MM.1S (cell line): ENCODE measurements around the gene LAMC3.

Experiments
- DNase-seq: peaks from one replicate; pipeline ENCODE4 v3.0.0-alpha.2; 2015
- H2AFZ ChIP-seq: fragments of 300-600 bp; sonication (generic); 2 replicates; pipeline ENCODE4 v1.6.0; 2016; ENCODE audit warnings: antibody characterized with exemption, low read length
- H3F3A ChIP-seq: fragments of 300-600 bp; sonication (generic); 2 replicates; pipeline ENCODE4 v1.6.1; 2016; ENCODE audit warnings: mild to moderate bottlenecking, antibody characterized with exemption, low read length, moderate library complexity, mixed read lengths; ENCODE audit not compliant: insufficient read depth
- H3K27ac ChIP-seq: fragments of 300-600 bp; sonication (generic); 2 replicates; pipeline ENCODE4 v1.5.1; 2016; ENCODE audit warnings: mild to moderate bottlenecking, low read length
- H3K27me3 ChIP-seq: fragments of 300-600 bp; sonication (generic); replicated peaks from 2 replicates; pipeline ENCODE4 v1.6.0; 2016; ENCODE audit warnings: low read length; ENCODE audit not compliant: insufficient read depth
- H3K36me3 ChIP-seq: fragments of 300-600 bp; sonication (generic); replicated peaks from 2 replicates; pipeline ENCODE4 v1.6.1; 2016; ENCODE audit warnings: mild to moderate bottlenecking, low read length, mixed read lengths; ENCODE audit not compliant: insufficient read depth
- H3K4me1 ChIP-seq: fragments of 300-600 bp; sonication (generic); 2 replicates; pipeline ENCODE4 v1.6.1; 2016; ENCODE audit warnings: low read length, mixed read lengths
- H3K4me2 ChIP-seq: fragments of 300-600 bp; sonication (generic); 2 replicates; pipeline ENCODE4 v1.6.0; 2016; ENCODE audit warnings: low read depth, low read length
- H3K4me3 ChIP-seq: fragments of 300-600 bp; sonication (generic); 2 replicates; pipeline ENCODE4 v1.5.1; 2016; ENCODE audit warnings: low read length, mixed read lengths
- H3K79me2 ChIP-seq: fragments of 300-600 bp; sonication (generic); 2 replicates; pipeline ENCODE4 v1.6.1; 2016; ENCODE audit warnings: mixed run types, low read length, mixed read lengths
- H3K9ac ChIP-seq: fragments of 300-600 bp; sonication (generic); 2 replicates; pipeline ENCODE4 v1.6.1; 2016; ENCODE audit warnings: low read length, mixed read lengths
- H3K9me2 ChIP-seq: fragments of 300-600 bp; sonication (generic); replicated peaks from 2 replicates; pipeline ENCODE4 v1.6.1; 2016; ENCODE audit warnings: mild to moderate bottlenecking, low read length, mixed read lengths; ENCODE audit not compliant: insufficient read depth
- H3K9me3 ChIP-seq: fragments of 300-600 bp; sonication (generic); replicated peaks from 2 replicates; pipeline ENCODE4 v1.6.1; 2016; ENCODE audit warnings: mild to moderate bottlenecking, low read length, mixed read lengths; ENCODE audit not compliant: insufficient read depth
- H4K20me1 ChIP-seq: fragments of 300-600 bp; sonication (generic); 2 replicates; pipeline ENCODE4 v1.6.1; 2016; ENCODE audit warnings: mild to moderate bottlenecking, low read length, moderate library complexity, mixed read lengths; ENCODE audit not compliant: insufficient read depth
- CTCF ChIP-seq: fragments of 300-600 bp; sonication (generic); IDR thresholded peaks from 2 replicates; pipeline ENCODE4 v1.5.1; 2016; ENCODE audit warnings: antibody characterized with exemption, low read length, mixed read lengths
- EZH2 ChIP-seq: fragments of 300-600 bp; sonication (generic); optimal IDR thresholded peaks from 2 replicates; pipeline ENCODE3; 2017; ENCODE audit warnings: low read depth, mild to moderate bottlenecking, antibody characterized with exemption, low read length, mixed read lengths
- EZH2phosphoT487 ChIP-seq: fragments of 300-600 bp; sonication (generic); IDR thresholded peaks from 2 replicates; pipeline ENCODE4 v1.6.1; 2018; ENCODE audit warnings: antibody characterized with exemption, low read length

LAMC3 gene

GRCh38 chr9:131017067-131017466, 8.1 kb downstream of the LAMC3 start:
- H4K20me1 ChIP-seq, result no peaks in the 10 kb centered on the region
- H3K4me1 ChIP-seq, result no peaks in the 10 kb centered on the region
- peaks cover 96% of the 10 kb centered on the region for H3K27me3 ChIP-seq
- no peak overlapping the region for H3K4me3 ChIP-seq
- no peak overlapping the region for H3K27ac ChIP-seq
- no peak overlapping the region for H3K9ac ChIP-seq
- H3K9me2 ChIP-seq, result no peaks in the 10 kb centered on the region
- no peaks in the 10 kb centered on the region for H3K36me3 ChIP-seq
- H3K79me2 ChIP-seq, result no peaks in the 10 kb centered on the region
- peak; percentile 45 for TF ChIP-seq EZH2
- TF ChIP-seq EZH2phosphoT487, result no peak
- TF ChIP-seq CTCF, result no peak
- H3K4me2 ChIP-seq, result no peak overlapping the region
- no peaks in the 10 kb centered on the region for H3F3A ChIP-seq
- DNase-seq, result no peak
- H2AFZ ChIP-seq, result no peak overlapping the region
- H3K9me3 ChIP-seq, result no peaks in the 10 kb centered on the region

- no peak for TF ChIP-seq EZH2
- no peak for TF ChIP-seq EZH2phosphoT487
- peak; percentile 16 for TF ChIP-seq CTCF
- H3F3A ChIP-seq, result no peaks in the 10 kb centered on the region
- no peaks in the 10 kb centered on the region for H3K36me3 ChIP-seq
- no peaks in the 10 kb centered on the region for H4K20me1 ChIP-seq
- H3K9me3 ChIP-seq, result no peaks in the 10 kb centered on the region
- H3K79me2 ChIP-seq, result no peaks in the 10 kb centered on the region
- H3K9ac ChIP-seq, result no peak overlapping the region
- no peak overlapping the region for H3K4me3 ChIP-seq
- H3K4me2 ChIP-seq, result no peak overlapping the region
- H3K4me1 ChIP-seq, result no peaks in the 10 kb centered on the region
- no peaks in the 10 kb centered on the region for H3K9me2 ChIP-seq
- DNase-seq, result no peak
- no peak overlapping the region for H2AFZ ChIP-seq
- no peak overlapping the region for H3K27ac ChIP-seq
- H3K27me3 ChIP-seq, result peaks cover 90% of the 10 kb centered on the region
Measured at GRCh38 chr9:131018621-131019020, 9.6 kb downstream of the LAMC3 start.

GRCh38 chr9:131019388-131020239, 10.6 kb downstream of the LAMC3 start:
- no peak overlapping the region for H3K9ac ChIP-seq
- H4K20me1 ChIP-seq, result no peaks in the 10 kb centered on the region
- peaks cover 90% of the 10 kb centered on the region for H3K27me3 ChIP-seq
- no peaks in the 10 kb centered on the region for H3K36me3 ChIP-seq
- H3F3A ChIP-seq, result no peaks in the 10 kb centered on the region
- H3K27ac ChIP-seq, result no peak overlapping the region
- TF ChIP-seq EZH2 (no peak), EZH2phosphoT487 (no peak), CTCF (no peak)
- H2AFZ ChIP-seq, result no peak overlapping the region
- no peak overlapping the region for H3K4me2 ChIP-seq
- H3K9me2 ChIP-seq, result no peaks in the 10 kb centered on the region
- no peak overlapping the region for H3K4me3 ChIP-seq
- no peaks in the 10 kb centered on the region for H3K79me2 ChIP-seq
- DNase-seq, result no peak
- H3K9me3 ChIP-seq, result no peaks in the 10 kb centered on the region
- no peaks in the 10 kb centered on the region for H3K4me1 ChIP-seq
